HEK293 (cell line): ENCODE measurements around the gene SERINC3.

ENCODE experiments used
- KLF10 ChIP-seq: fragments of 450-650 bp; IDR thresholded peaks from 2 replicates; pipeline ENCODE4 v1.5.1; 2018; ENCODE audit warnings: missing biosample characterization, mild to moderate bottlenecking, missing genetic modification characterization
- ZNF18 ChIP-seq: fragments of 450-650 bp; formaldehyde crosslinking; IDR thresholded peaks from 2 replicates; pipeline ENCODE4 v1.5.1; 2016; ENCODE audit warnings: missing biosample characterization, missing genetic modification characterization
- ZNF302 ChIP-seq: fragments of 450-650 bp; formaldehyde crosslinking; IDR thresholded peaks from 2 replicates; pipeline ENCODE4 v1.5.1; 2016; ENCODE audit warnings: missing biosample characterization, missing genetic modification characterization, low read depth

- no peak for TF ChIP-seq ZNF18 (tag by site-specific recombination)
- no peak for TF ChIP-seq KLF10
- no peak for TF ChIP-seq ZNF302 (tag by site-specific recombination)
Measured at GRCh38 chr20:44495257-44495656, 26.6 kb downstream of the SERINC3 start.
